NCI-H146 treated with DMSO at 0.1 percent for 48 hours (cell line): ENCODE results near the gene ANKZF1.
A peak's percentile ranks its signal among the peaks of the same experiment; 100 is the strongest.

ENCODE experiments used
- DNase-seq: peaks from one replicate; lab custom pipeline; 2025; ENCODE audit not compliant: unreplicated experiment; lab: John Stamatoyannopoulos, UW

Gene ANKZF1

DNA sequence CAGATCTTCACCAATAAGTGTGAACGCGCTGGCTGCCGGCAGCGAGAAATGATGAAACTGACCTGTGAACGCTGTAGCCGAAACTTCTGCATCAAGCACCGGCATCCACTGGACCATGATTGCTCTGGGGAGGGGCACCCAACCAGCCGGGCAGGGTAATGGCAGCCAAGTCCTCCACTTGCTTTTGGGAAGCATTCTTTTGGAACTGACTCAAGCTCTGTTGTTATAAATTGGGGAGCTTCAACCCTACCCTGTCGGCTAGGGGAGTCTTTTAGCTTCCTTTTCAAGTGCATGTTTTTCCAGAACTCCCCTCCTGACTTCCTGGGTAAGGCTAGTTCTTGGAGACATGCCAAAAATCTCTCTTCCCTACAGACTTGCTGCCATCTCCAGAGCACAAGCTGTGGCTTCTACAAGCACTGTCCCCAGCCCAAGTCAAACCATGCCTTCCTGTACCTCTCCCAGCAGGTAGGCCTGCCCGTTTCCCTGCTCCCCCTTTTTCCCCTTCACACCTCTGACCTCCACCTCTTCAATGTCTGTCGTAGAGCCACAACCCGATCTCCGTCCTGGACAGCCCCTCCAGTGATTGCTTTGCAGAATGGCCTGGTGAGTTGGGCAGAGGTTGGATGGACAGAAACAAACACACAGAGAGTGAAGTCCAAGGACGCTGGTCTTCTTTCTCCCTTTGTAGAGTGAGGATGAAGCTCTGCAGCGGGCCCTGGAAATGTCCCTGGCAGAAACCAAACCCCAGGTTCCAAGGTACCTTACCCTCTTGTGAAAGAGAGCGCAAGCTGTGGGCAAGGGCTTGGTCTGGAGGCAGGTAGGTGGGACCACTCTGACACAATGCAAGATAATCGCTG is 21.5 kb upstream of the ANKZF1 start:
- DNase-seq, result no peak

- DNase-seq, result no peak
Observed at GRCh38 chr2:219209236-219210195, 20.1 kb upstream of the ANKZF1 start.

DNA sequence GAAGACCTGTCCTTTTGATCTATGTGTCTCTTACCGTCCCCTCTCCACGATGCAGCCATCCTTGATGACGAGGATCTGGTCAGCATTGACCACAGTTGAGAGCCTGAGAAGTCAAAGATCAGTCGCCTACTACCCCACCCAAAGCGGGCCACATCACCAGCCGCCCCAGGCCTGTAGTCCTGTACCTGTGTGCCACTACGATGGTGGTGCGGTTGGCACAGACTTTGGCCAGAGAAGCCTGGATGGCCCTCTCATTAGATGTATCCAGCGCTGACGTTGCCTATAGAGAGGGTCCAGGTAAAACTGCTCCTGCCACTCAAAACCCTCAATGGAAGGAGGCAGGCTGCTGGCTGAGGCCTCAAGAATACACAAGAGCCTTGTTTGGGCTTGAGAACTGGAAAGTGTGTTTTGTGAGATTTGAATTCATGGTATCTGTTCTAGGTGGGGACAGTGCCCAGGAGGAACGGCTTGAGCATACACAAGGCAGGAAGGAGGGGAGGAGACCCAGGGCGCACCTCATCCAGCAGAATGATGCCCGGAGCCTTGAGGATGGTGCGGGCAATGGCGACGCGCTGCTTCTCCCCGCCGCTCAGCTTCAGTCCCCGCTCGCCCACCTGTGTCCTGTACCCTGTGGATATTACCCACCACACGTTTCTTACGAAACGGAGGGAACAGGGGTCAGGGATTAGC is 19.3 kb upstream of the ANKZF1 start:
- DNase-seq, result no peak

GRCh38 chr2:219210886-219211362 is 18.7 kb upstream of the ANKZF1 start:
- no peak for DNase-seq

DNA sequence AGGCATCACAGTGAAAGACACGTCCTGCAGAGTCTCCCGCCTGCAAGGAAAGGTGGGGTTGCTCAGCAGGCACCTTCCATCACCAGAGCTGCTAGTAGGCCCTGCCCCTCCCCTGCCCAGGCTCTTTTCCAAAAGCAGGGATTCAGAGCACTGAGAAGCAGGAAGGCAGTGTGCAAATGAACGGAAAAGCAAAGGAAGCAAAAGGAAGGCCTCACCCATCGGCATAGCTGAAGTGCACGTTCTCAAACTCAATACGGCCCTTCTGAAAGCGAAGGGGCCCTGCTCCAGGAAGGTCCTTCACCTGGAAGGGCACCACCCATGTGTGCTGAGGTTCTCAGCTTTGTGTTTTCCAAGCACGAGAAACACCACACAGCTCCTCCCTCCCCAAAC is 16.6 kb upstream of the ANKZF1 start:
- no peak for DNase-seq

DNA sequence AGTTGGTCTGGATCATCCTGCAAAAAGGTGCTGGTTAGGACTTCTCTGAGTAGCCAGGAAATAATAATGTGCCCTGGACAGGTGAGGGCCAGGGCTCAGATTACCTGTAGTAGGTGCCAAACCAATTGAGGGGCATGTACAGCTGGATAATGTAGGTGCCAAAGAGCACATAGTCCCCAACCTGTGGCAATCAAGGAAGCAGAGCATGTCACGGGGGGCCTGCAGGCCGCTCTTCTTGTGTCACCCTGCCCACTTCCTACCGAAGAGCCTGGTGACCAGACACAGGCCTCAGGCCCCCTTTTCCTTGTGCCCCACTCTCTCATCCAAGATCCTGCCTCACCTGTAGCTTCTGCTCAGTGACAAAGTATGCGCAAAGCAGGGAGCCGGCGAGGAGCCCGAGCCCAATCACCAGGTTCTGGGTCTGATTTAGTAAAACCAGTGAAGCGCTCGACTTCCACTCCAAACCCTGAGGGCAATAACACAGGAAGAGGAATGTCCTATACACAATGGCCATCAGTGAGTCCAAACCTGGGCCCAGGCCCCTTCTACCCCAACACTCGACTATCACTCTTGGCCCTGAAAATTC is 16.0 kb upstream of the ANKZF1 start:
- no peak for DNase-seq

DNA sequence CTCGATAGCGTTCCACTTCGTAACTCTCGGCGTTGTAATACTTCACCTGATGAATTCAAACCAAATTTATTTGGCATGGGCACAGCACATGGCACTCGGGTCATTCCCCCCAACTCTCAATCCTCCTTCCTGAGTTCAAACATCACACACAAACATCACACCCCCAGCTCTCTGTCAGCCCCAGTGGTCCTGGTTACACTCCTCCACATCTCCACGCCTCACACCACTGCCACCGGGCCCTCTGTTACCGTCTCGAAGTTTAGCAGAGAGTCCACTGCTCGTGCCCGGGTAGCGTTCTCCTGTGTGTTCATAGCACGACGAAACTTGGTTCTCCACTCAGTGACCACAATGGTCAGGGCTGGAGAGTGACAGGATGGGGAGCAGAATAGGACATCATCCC is 15.5 kb upstream of the ANKZF1 start:
- no peak for DNase-seq

GRCh38 chr2:219214786-219215185 is 14.8 kb upstream of the ANKZF1 start:
- DNase-seq, result no peak

DNA sequence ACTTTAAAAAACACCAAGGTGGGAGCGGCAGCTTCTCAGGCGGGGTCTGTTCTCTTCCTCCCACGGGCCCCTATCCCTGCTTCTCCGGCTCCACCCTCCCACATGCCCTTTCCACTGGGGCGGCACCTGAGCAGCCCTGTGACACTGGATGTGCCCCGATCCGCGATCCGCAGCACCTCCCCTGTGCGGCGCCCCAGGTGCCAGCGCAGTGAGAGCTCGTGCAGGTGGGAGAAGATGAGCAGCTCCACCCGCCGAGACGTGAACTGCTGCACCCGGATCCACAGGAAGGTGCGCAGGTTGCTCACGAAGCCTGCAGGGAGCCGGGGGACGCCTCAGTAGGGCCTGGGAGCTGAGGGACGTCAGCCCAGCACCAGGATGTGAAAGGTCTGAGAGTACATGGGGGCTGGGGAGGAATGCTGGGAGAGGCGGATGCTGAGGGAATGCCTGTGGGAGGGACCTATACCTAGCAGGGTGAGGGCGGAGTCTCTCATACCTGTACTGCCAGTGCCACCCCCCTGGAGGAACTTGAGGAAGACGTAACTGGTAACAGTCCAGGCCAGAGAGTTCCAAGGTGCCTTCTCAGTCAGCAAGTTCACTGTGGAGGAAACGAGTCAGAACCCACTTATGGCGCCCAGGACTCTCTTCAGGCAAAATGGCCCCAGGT is 13.6 kb upstream of the ANKZF1 start:
- no peak for DNase-seq

DNA sequence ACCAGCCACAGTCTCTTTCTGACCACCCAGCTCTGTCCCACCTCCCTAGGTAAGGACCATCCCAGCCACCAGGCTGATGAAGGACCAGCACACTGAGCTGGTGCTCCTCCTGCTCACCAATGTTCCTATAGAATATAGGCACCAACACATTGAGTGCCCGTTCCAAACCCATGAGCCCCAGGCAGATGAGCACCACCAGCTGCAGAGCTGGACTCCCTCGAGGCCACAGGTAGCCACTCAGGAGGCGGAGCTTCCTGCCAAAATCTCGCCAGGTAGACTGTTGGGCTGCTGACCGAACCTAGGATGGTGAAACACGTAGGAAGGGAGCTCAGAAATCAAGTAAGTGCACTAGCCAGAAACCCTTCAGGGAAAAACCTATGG is 13.1 kb upstream of the ANKZF1 start:
- DNase-seq, result no peak

DNA sequence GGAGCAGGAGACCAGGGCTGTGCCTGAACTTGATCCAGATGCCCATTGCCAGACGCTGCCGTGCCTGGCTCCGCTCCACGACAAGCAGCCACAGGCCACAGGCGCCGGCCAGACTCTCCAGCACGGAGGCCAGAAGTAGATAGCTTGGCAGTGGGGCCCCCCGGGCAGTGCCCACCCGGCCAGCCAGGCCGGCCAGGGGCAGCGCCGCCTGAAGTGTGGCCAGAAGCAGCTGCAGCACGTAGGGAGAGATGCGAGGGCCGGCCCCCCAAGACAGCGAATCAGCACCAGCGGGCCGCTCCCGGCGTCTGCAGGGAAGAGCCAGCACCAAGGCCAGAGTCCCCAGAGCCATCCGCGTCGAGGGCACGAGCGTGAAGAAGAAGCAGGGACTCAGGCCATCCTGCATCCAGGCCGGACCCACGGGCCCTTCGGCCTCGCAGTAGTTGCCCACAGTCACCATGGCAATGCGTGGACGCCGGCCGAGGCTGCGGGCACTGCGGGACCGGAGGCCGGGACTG is 11.3 kb upstream of the ANKZF1 start:
- peak; percentile 15 for DNase-seq

DNA sequence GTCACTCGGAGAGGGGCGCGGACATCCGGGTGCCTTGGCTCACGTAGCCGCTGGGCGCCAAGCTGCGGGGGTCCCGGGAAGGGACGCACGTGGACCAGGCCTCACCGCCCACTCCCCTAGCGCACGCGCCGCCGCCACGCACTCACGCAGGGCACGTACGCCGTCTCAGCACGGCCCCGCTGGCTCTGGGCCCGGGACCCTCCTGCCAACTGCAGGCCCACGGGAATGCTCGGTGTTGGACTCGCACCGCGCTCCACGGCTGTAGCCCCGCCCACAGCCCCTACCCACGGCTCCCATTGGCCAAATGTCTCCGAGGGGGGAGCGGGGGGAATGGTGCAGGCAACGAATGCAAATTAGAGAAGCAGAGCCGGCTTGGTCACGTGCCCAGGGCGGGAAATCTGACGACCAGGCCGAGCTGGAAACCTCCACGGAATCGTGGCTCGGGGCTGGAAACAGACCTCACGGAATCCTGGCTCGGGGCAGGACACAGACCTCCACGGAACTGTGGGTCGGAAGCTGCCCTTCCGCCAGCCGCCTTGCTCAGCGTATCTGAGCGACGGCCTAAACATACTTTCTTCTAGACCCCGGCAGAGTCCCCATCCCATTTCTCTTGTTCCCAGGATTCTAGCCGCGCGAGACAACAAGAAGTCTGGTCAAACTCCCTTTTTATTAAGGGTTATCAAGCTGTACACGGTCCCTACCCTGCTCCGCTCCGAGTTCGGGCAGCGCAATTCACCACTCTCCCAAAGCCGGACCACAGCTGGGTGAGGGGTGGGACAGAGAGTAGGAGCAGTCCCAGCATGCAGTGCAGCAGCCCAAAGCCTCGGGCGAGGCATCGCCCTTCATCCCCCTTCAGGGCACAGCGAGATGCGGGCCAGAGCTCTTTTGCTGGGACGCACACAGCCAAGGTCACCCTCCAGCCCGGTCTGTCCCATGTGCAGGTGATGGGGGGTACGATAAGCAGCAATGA is 10.6 kb upstream of the ANKZF1 start, which contains the start of gene ABCB6:
TSS of gene ABCB6 (minus strand) at position 227 of the 970 bp plus-strand sequence. CDS start 285 bp downstream, outside the sequence.
- DNase-seq, result peak; percentile 35

DNA sequence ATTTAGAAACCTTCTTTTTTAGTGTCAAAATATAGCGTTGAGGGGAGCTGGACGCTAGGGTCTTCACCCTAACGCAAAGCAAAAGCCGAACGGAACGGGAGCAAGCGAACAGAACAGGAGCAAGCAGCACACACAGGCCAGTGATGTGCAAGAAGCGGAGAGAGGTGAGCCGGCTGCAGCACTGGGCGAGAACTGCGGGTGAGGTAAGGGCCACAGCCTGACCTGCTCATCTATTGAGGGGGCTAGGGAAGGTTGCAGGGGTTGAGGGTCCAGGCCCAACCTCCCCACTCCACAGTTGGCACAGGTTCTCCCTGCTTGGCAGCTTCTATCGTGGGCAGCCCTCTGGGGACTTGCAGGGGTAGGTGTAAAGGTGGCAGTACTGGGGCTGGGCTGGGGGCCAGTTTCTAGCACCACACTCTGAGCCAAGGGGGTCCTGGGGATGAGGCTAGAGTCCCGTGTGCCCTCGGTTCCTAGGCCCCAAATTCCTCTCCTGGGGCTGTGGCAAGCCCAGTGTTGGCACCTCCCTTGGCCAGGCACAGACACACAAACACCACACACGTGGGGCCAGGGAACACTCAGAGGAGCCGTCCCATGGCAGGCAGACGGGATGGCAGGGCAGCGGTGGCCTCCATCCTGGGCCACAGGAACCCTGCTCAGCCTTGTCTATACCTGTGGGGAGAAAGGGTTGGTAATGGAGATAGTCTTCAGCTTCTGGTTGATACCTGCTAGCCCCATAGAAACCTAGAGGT is 9.6 kb upstream of the ANKZF1 start:
- DNase-seq, result no peak

- no peak for DNase-seq
Observed at GRCh38 chr2:219220652-219221402, 8.8 kb upstream of the ANKZF1 start.

- no peak for DNase-seq
Observed at GRCh38 chr2:219221957-219222518, 7.6 kb upstream of the ANKZF1 start.

GRCh38 chr2:219223831-219224610 is 5.6 kb upstream of the ANKZF1 start:
- no peak for DNase-seq
